Smooth muscle cell (in vitro differentiated cells): ENCODE data around the gene CYP2C8. TPM values are rescaled to one million over a fixed set of nuclear protein-coding genes. Genes with fewer than 3 reads are reported as not detected.

Experiments
- DNase-seq: peaks from one replicate; lab custom pipeline; 2025; ENCODE audit not compliant: unreplicated experiment; lab: John Stamatoyannopoulos, UW
- H2AFZ ChIP-seq: fragments of 200-600 bp; sonication (generic); 2 replicates; pipeline ENCODE4 v1.6.0; 2016; ENCODE audit warnings: antibody characterized with exemption, low read depth, mild to moderate bottlenecking
- H3F3A ChIP-seq: fragments of 200-600 bp; sonication (generic); 2 replicates; pipeline ENCODE4 v1.6.0; 2017; ENCODE audit warnings: antibody characterized with exemption, low read depth
- H3K27ac ChIP-seq: fragments of 200-600 bp; sonication (generic); 2 replicates; pipeline ENCODE4 v1.5.1; 2016; ENCODE audit warnings: low read depth, mild to moderate bottlenecking
- H3K27me3 ChIP-seq: fragments of 200-600 bp; sonication (generic); 2 replicates; pipeline ENCODE4 v1.6.1; 2016; ENCODE audit warnings: low read depth, mild to moderate bottlenecking
- H3K36me3 ChIP-seq: fragments of 200-600 bp; sonication (generic); 2 replicates; pipeline ENCODE4 v1.5.1; 2016; ENCODE audit warnings: low read depth
- H3K4me1 ChIP-seq: fragments of 200-600 bp; sonication (generic); 2 replicates; pipeline ENCODE4 v1.5.1; 2016; ENCODE audit warnings: low read depth
- H3K4me2 ChIP-seq: fragments of 200-600 bp; sonication (generic); 2 replicates; pipeline ENCODE4 v1.6.0; 2016; ENCODE audit warnings: mild to moderate bottlenecking
- H3K4me3 ChIP-seq: fragments of 200-600 bp; sonication (generic); 2 replicates; pipeline ENCODE4 v1.5.1; 2016; ENCODE audit warnings: mild to moderate bottlenecking
- H3K79me2 ChIP-seq: fragments of 200-600 bp; sonication (generic); 2 replicates; pipeline ENCODE4 v1.6.0; 2016; ENCODE audit warnings: low read depth, mild to moderate bottlenecking
- H3K9ac ChIP-seq: fragments of 200-600 bp; sonication (generic); 2 replicates; pipeline ENCODE4 v1.6.0; 2016; ENCODE audit warnings: low read depth
- H3K9me3 ChIP-seq: fragments of 200-600 bp; sonication (generic); replicated peaks from 2 replicates; pipeline ENCODE4 v1.5.1; 2016; ENCODE audit warnings: low read depth
- H4K20me1 ChIP-seq: fragments of 200-600 bp; sonication (generic); 2 replicates; pipeline ENCODE4 v1.6.0; 2016; ENCODE audit warnings: low read depth
- WGBS: methylation state at CpG from one replicate; pipeline ENCODE4 v1.1.7; 2016; ENCODE audit warnings: low lambda C conversion rate; 5-methylcytosine and 5-hydroxymethylcytosine counted together
- polyA plus RNA-seq: library from polyadenylated mRNA; unstranded; fragments of >200 nt; fragmentation: Nextera tagmentation; extraction: Ambion mirVana; gene quantifications from 2 replicates; pipeline ENCODE4 v1.2.1, GENCODE V29; 2016
- total RNA-seq: library from RNA; depleted of rRNA; stranded (reverse); fragments of >200 nt; gene quantifications from 2 replicates; pipeline ENCODE4 v1.2.3, GENCODE V29; 2014
- TF ChIP-seq, protein P1 (sequence below): fragments of 200-600 bp; sonication (generic); IDR thresholded peaks from 2 replicates; pipeline ENCODE4 v1.5.1; 2017; ENCODE audit warnings: borderline replicate concordance, mild to moderate bottlenecking, antibody characterized with exemption; ENCODE audit not compliant: insufficient read depth, poor library complexity, severe bottlenecking

CYP2C8 gene
- total and polyA plus RNA-seq, 2 experiments from 2014 or later = 1.8 TPM; not detected in 1

DNA sequence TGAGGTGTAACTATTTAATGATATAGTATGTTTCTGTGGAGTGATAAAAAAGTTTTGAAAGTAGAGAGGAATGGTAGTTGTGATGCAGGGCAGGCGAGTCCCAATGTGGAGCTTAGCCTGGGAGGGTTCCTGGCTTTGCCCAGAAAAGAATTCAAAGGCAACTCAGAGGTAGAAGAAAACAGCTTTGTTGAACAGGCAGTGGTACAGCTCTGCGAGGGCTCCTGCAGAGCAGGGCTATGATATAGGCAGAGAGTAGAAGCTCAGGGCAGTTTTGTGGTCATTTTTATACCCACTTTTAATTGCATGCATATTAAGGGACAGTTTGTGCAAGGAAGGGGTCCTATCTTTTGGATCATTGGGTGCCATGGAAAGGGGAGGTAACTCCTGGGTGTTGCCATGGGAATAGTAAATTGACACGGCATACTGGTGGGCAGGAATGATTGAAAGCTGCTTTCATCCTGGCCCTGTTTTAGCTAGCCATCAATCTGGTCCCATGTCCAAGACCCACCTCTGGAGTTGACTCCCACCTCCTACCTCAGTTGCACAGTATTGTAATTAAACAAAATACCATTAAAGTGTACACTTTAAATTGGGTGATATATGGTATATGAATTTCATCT lies 12.4 kb downstream of the CYP2C8 start:
- TF ChIP-seq, protein P1, sequence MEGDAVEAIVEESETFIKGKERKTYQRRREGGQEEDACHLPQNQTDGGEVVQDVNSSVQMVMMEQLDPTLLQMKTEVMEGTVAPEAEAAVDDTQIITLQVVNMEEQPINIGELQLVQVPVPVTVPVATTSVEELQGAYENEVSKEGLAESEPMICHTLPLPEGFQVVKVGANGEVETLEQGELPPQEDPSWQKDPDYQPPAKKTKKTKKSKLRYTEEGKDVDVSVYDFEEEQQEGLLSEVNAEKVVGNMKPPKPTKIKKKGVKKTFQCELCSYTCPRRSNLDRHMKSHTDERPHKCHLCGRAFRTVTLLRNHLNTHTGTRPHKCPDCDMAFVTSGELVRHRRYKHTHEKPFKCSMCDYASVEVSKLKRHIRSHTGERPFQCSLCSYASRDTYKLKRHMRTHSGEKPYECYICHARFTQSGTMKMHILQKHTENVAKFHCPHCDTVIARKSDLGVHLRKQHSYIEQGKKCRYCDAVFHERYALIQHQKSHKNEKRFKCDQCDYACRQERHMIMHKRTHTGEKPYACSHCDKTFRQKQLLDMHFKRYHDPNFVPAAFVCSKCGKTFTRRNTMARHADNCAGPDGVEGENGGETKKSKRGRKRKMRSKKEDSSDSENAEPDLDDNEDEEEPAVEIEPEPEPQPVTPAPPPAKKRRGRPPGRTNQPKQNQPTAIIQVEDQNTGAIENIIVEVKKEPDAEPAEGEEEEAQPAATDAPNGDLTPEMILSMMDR = no peak
- Histone ChIP-seq H3K79me2 (no peaks in the 10 kb centered on the region), H2AFZ (no peak overlapping the region), H3K4me2 (no peak overlapping the region), H3K9ac (no peak overlapping the region), H3K36me3 (no peaks in the 10 kb centered on the region), H3K4me3 (no peak overlapping the region), H3K9me3 (no peaks in the 10 kb centered on the region), H3K27ac (no peak overlapping the region), H3F3A (no peaks in the 10 kb centered on the region), H4K20me1 (no peaks in the 10 kb centered on the region), H3K4me1 (no peaks in the 10 kb centered on the region), H3K27me3 (no peaks in the 10 kb centered on the region)
- no peak for DNase-seq
- WGBS = 84% methylated on average over 3 of the region's 3 CpGs

DNA sequence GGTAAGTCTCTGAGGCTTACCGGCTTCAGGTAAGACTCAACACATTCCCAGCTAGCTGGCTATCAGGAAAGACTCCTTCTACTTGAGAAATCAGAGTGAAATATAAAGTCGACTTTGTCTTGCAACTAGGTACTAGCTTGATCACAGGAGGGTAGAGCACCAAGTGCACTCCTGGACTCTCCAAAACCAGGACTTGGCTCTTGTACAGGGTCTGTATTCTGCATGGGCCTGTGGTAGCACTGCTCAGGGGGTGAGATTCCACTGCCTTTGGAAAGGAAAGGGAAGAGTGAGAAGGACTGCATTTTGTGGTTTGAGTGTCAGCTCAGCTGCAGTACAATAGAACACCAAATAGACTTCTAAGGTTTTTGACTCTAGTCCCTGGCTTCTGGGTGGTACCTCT lies 19.4 kb downstream of the CYP2C8 start:
- Histone ChIP-seq H3K4me3 (no peak overlapping the region), H3F3A (no peaks in the 10 kb centered on the region), H4K20me1 (no peaks in the 10 kb centered on the region), H3K9me3 (no peaks in the 10 kb centered on the region), H3K79me2 (no peaks in the 10 kb centered on the region), H3K27ac (no peak overlapping the region), H3K4me2 (no peak overlapping the region), H3K36me3 (no peaks in the 10 kb centered on the region), H3K9ac (no peak overlapping the region), H3K4me1 (no peaks in the 10 kb centered on the region), H3K27me3 (no peaks in the 10 kb centered on the region), H2AFZ (no peak overlapping the region)
- DNase-seq = no peak
- 78% methylated on average over 1 of the region's 2 CpGs for WGBS
- TF ChIP-seq, protein P1 = no peak

DNA sequence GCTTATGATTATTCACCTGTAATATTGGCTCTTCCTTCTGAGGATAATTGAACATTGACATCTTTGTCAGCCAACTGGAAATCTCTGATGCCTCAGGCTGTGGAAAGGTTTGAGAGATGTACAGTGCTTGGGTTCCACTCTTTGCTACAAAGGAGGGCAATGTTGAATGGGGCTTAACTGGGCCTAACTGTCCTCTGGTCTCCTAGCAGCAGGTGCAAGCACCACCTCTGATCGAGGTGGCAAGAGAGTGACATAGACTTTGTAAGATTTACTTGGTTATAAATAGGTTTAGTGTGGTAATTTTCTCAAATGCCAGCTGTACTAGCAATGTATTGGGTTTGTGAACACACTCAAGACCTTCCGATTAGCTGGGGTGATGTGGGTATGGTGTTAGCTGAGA lies 21.1 kb downstream of the CYP2C8 start:
- H3K9ac ChIP-seq = no peak overlapping the region
- H2AFZ ChIP-seq = no peak overlapping the region
- no peak for DNase-seq
- H3K79me2 ChIP-seq = no peaks in the 10 kb centered on the region
- H3K4me3 ChIP-seq = no peak overlapping the region
- no peak overlapping the region for H3K27ac ChIP-seq
- no peaks in the 10 kb centered on the region for H4K20me1 ChIP-seq
- TF ChIP-seq, protein P1 = no peak
- no peaks in the 10 kb centered on the region for H3K4me1 ChIP-seq
- no peaks in the 10 kb centered on the region for H3K27me3 ChIP-seq
- H3K4me2 ChIP-seq = no peak overlapping the region
- no peaks in the 10 kb centered on the region for H3K9me3 ChIP-seq
- H3K36me3 ChIP-seq = no peaks in the 10 kb centered on the region
- 87% methylated on average over 2 of the region's 2 CpGs for WGBS
- no peaks in the 10 kb centered on the region for H3F3A ChIP-seq

DNA sequence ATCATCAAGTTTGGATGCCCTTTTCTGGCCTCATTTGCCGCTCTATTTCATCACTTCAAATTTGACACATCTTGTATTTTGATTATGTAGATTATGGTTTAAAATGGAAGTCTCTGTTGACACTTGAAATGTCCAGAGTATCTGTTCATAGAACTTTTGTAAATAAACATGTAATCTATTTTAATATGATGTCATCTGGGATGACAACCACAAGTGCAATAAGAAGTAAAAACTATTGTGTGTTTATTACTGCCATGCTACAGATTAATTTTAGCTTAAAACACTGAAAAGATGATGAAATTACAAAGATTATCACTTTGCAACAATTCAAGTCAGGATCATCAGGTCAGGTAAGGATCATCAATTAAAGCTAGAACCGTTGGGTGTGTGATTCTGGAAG lies 30.0 kb downstream of the CYP2C8 start:
- Histone ChIP-seq H2AFZ (no peak overlapping the region), H3K36me3 (no peaks in the 10 kb centered on the region), H3K4me1 (no peaks in the 10 kb centered on the region), H3K79me2 (no peaks in the 10 kb centered on the region), H3K9ac (no peak overlapping the region), H3F3A (no peaks in the 10 kb centered on the region), H3K27me3 (no peaks in the 10 kb centered on the region), H4K20me1 (no peaks in the 10 kb centered on the region), H3K9me3 (no peaks in the 10 kb centered on the region), H3K4me2 (no peak overlapping the region), H3K4me3 (no peak overlapping the region), H3K27ac (no peak overlapping the region)
- TF ChIP-seq, protein P1 = no peak
- no peak for DNase-seq
- 93% methylated on average over 2 of the region's 2 CpGs for WGBS
